Measurements from ENCODE around the gene AR. TPM values are rescaled to one million over a fixed set of nuclear protein-coding genes. Genes with fewer than 3 reads are reported as not detected.

AR gene
- polyA plus RNA-seq, 1 experiment = 13.1 TPM

DNA sequence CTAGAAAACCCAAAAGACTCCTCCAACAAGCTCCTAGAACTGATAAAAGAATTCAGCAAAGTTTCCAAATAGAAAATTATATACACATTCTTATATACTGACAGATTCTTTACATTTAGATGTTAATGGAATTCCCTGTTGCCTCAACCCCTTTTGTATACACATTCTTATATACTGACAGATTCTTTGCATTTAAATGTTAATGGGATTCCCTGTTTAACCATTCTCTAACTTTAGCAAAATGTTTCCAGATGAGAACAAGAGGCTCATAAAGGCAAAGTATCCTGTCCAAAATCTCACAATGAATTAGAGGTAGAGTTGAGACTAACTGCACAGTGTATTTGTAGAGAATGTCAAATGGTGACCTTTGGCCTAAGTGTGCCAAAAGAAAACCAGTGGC lies 23.1 kb upstream of the AR start:
- Histone ChIP-seq H3K27me3 (ENCODE audit: control insufficient read depth, insufficient read depth, low read length) (no peaks in the 10 kb centered on the region), H3K4me3 (ENCODE audit: low read depth, low read length) (no peak overlapping the region), H3K27ac (ENCODE audit: low read depth, low read length) (no peak overlapping the region), H3K9me3 (ENCODE audit: control insufficient read depth, insufficient read depth, low read length) (no peaks in the 10 kb centered on the region)
- ChIA-PET POLR2A (no interaction called here), CTCF (no interaction called here)
- TF ChIP-seq, protein P1, sequence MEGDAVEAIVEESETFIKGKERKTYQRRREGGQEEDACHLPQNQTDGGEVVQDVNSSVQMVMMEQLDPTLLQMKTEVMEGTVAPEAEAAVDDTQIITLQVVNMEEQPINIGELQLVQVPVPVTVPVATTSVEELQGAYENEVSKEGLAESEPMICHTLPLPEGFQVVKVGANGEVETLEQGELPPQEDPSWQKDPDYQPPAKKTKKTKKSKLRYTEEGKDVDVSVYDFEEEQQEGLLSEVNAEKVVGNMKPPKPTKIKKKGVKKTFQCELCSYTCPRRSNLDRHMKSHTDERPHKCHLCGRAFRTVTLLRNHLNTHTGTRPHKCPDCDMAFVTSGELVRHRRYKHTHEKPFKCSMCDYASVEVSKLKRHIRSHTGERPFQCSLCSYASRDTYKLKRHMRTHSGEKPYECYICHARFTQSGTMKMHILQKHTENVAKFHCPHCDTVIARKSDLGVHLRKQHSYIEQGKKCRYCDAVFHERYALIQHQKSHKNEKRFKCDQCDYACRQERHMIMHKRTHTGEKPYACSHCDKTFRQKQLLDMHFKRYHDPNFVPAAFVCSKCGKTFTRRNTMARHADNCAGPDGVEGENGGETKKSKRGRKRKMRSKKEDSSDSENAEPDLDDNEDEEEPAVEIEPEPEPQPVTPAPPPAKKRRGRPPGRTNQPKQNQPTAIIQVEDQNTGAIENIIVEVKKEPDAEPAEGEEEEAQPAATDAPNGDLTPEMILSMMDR (IDR thresholded peaks at IDR 0.05; ENCODE audit: low read depth, low read length) = no peak
- DNase-seq (ENCODE audit: low read depth, low spot score) = no peak

DNA sequence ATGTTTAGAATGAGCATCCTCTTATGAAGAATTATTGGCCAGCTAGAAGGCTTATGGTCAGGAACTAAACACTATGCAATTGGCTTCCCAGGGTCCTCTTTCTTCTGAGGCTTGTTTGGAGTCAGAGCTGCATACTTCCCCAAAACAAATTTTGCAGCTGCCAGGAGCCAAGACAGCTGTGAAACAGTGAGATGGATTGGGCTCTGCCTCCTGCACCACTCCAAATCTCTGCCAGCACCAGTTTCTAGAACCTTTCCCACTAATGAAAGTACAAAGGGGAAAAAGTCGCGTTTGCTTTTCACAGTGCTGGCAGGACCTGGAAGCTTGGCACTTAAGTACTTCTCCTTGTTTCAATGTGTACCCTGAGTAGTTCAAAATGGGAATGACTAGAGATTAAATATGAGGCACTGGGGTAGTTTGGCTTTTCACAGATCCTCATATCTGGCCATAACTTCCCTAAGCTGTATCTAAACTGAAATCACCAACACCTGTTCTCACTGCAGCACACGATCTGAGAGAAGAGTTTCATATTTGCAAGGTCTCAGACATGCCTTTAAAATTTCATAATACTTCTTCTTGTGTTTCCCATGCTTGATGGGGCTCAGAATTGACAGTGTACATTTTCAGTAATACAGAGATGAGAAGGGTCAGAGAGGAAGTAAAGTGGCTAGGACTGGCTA lies 20.7 kb upstream of the AR start:
- H3K9me3 ChIP-seq (ENCODE audit: control insufficient read depth, insufficient read depth, low read length) = no peaks in the 10 kb centered on the region
- TF ChIP-seq, protein P1 (IDR thresholded peaks at IDR 0.05; ENCODE audit: low read depth, low read length) = no peak
- H3K27me3 ChIP-seq (ENCODE audit: control insufficient read depth, insufficient read depth, low read length) = no peaks in the 10 kb centered on the region
- DNase-seq (ENCODE audit: low read depth, low spot score) = no peak
- no peak overlapping the region for H3K27ac ChIP-seq (ENCODE audit: low read depth, low read length)
- POLR2A ChIA-PET = no interaction called here
- CTCF ChIA-PET = no interaction called here
- H3K4me3 ChIP-seq (ENCODE audit: low read depth, low read length) = no peak overlapping the region

DNA sequence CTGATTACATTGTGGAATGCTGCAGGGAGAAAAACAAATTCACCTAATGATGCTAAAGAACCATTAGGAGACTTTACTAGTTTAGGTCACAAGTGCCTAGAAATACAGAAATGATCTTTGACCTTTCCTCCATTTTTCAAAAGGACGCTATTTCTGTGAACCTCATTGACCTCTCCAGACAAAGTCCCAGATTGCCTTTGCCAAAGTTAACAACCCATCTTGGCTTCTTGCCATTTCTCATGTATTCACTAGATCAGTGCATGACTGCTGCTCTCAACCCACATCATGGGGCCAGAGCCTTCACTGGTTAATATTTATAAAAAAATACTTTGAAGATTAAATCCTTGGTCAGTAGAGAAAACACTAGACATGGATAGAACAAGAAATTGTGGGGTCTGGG lies 19.9 kb upstream of the AR start:
- ChIA-PET POLR2A (no interaction called here), CTCF (no interaction called here)
- Histone ChIP-seq H3K9me3 (ENCODE audit: control insufficient read depth, insufficient read depth, low read length) (no peaks in the 10 kb centered on the region), H3K4me3 (ENCODE audit: low read depth, low read length) (no peak overlapping the region), H3K27ac (ENCODE audit: low read depth, low read length) (no peak overlapping the region), H3K27me3 (ENCODE audit: control insufficient read depth, insufficient read depth, low read length) (no peaks in the 10 kb centered on the region)
- DNase-seq (ENCODE audit: low read depth, low spot score) = no peak
- TF ChIP-seq, protein P1 (IDR thresholded peaks at IDR 0.05; ENCODE audit: low read depth, low read length) = no peak

DNA sequence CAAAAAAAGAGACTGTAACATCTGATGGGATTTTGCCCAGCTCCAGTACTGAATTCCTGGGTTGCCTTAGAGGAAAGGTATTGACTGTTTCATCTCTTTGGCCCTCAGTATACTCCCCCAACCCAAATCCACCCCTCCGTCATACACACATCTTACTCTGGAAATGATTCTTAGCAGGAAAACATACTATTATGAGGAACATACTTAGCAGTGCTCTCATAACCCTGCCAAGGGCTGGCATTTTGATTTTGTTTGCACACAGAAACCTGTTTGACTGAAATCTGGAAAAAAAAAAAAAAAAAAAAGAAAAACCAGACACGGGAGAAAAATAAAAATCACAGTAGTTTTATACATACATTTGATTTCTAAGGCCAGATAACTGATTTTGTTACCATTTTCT lies 19.4 kb upstream of the AR start:
- POLR2A ChIA-PET = no interaction called here
- CTCF ChIA-PET = no interaction called here
- TF ChIP-seq, protein P1 (IDR thresholded peaks at IDR 0.05; ENCODE audit: low read depth, low read length) = no peak

DNA sequence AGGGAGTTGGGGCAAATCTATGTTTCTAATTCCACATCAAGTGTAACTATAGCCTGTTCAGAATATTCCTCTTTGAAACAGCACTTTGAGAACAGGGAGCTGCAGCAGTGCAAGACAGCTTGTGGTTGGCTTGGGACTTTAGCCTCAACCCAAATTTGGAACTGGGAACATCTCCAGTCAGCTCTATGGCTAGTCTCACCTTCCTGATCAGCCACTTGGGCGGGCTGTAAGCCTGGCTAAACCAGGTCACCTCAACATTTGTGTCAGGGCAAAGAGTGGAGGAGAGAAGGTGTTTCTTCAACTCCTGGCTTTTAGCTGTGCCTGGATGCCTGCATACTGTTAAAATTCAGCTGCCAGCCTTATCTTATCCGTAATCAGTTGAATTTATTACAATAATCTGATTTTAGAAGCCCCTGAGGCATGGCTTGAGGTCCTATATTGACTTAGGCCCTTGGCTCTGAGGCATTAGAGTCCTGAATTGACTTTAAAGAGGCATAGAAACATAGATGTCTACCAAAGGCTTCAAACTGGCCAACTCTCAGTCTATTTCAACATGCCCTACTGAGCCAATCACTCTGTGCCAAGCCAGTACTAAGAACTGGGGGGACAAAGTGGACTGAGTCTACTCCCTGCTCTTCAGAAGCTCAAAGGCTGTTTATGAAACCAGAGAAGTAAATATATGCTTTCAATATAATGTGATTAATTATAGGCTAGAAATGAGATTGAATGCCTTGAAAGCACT lies 18.7 kb upstream of the AR start:
- ChIA-PET CTCF (no interaction called here), POLR2A (no interaction called here)
- no peak overlapping the region for H3K4me3 ChIP-seq (ENCODE audit: low read depth, low read length)
- DNase-seq (ENCODE audit: low read depth, low spot score) = no peak
- H3K9me3 ChIP-seq (ENCODE audit: control insufficient read depth, insufficient read depth, low read length) = no peaks in the 10 kb centered on the region
- H3K27ac ChIP-seq (ENCODE audit: low read depth, low read length) = no peak overlapping the region
- H3K27me3 ChIP-seq (ENCODE audit: control insufficient read depth, insufficient read depth, low read length) = no peaks in the 10 kb centered on the region
- TF ChIP-seq, protein P1 (IDR thresholded peaks at IDR 0.05; ENCODE audit: low read depth, low read length) = no peak

More for the DNA sequence above, 19.4 kb upstream of the AR start:
- Histone ChIP-seq H3K27me3 (ENCODE audit: control insufficient read depth, insufficient read depth, low read length) (no peaks in the 10 kb centered on the region), H3K27ac (ENCODE audit: low read depth, low read length) (no peak overlapping the region), H3K9me3 (ENCODE audit: control insufficient read depth, insufficient read depth, low read length) (no peaks in the 10 kb centered on the region), H3K4me3 (ENCODE audit: low read depth, low read length) (no peak overlapping the region)
- no peak for DNase-seq (ENCODE audit: low read depth, low spot score)
